Suprapubic skin (tissue), 4 donors: Measurements from ENCODE around the gene LTBR. TPM values are rescaled to one million over a fixed set of nuclear protein-coding genes. Genes with fewer than 3 reads are reported as not detected.

ENCODE experiments used
- DNase-seq, 2 donors: peaks; one replicate each; pipeline ENCODE4 v3.0.0-alpha.2; 2019; ENCODE audit warnings: low spot score in 2 of 2
- H3K27ac ChIP-seq: fragments of 200-600 bp; sonication (generic); one replicate; pipeline ENCODE4 v1.5.1; 2019
- H3K27me3 ChIP-seq: fragments of 200-600 bp; sonication (generic); one replicate; pipeline ENCODE4 v1.5.1; 2019
- H3K36me3 ChIP-seq: fragments of 200-600 bp; sonication (generic); one replicate; pipeline ENCODE4 v1.5.1; 2019
- H3K4me1 ChIP-seq: fragments of 200-600 bp; sonication (generic); one replicate; pipeline ENCODE4 v1.5.1; 2019
- H3K4me3 ChIP-seq: fragments of 200-600 bp; sonication (generic); one replicate; pipeline ENCODE4 v1.5.1; 2019; ENCODE audit warnings: mild to moderate bottlenecking
- H3K9me3 ChIP-seq: fragments of 200-600 bp; sonication (generic); one replicate; pipeline ENCODE4 v1.5.1; 2019
- CTCF ChIP-seq, 2 donors: fragments of 200-600 bp in 1 of 2; fragments of 450-650 bp in 1 of 2; sonication (generic) in 1 of 2; IDR thresholded peaks; one replicate each; pipeline ENCODE4 v1.5.1; 2016 to 2019; ENCODE audit warnings: antibody characterized with exemption in 2 of 2, mild to moderate bottlenecking in 1 of 2, moderate library complexity in 1 of 2
- EP300 ChIP-seq: sonication (generic); formaldehyde crosslinking; IDR thresholded peaks from one replicate; pipeline ENCODE4 v1.6.1; 2017; ENCODE audit warnings: antibody characterized with exemption
- POLR2A ChIP-seq, 2 donors: fragments of 450-650 bp; IDR thresholded peaks; one replicate each; pipeline ENCODE4 v1.6.1; 2017; ENCODE audit warnings: antibody characterized with exemption in 2 of 2, mild to moderate bottlenecking in 2 of 2, moderate library complexity in 2 of 2
- POLR2AphosphoS5 ChIP-seq, 3 donors: sonication (generic); formaldehyde crosslinking; IDR thresholded peaks; one replicate each; pipeline ENCODE4 v1.6.1; 2017; ENCODE audit warnings: antibody characterized with exemption in 3 of 3
- WGBS: methylation state at CpG from one replicate; pipeline ENCODE4 v1.1.5; 2018; 5-methylcytosine and 5-hydroxymethylcytosine counted together
- total RNA-seq, 4 donors: library from RNA; depleted of rRNA; stranded (reverse); fragments of >200 nt; gene quantifications; one replicate each; pipeline ENCODE4 v1.1.0, GENCODE V29; 2016

LTBR gene
- total RNA-seq, 4 donors from 2014 or later: 157 to 297 (median 204) TPM

- TF ChIP-seq CTCF (IDR thresholded peaks at IDR 0.05): no peak
- TF ChIP-seq POLR2A (IDR thresholded peaks at IDR 0.05): no peak
- TF ChIP-seq POLR2AphosphoS5 (IDR thresholded peaks at IDR 0.05): no peak
- no peak for TF ChIP-seq EP300
- no peak for DNase-seq
- no peaks in the 10 kb centered on the region for H3K27me3 ChIP-seq
- H3K9me3 ChIP-seq: no peaks in the 10 kb centered on the region
- WGBS: 92% methylated on average over 7 of the region's 7 CpGs
- H3K4me3 ChIP-seq: no peak overlapping the region
- peaks cover 15% of the 10 kb centered on the region for H3K36me3 ChIP-seq
- H3K4me1 ChIP-seq: peaks cover 72% of the 10 kb centered on the region
- no peak overlapping the region for H3K27ac ChIP-seq
Measured at GRCh38 chr12:6382371-6382770, 1.6 kb upstream of the LTBR start.

DNA sequence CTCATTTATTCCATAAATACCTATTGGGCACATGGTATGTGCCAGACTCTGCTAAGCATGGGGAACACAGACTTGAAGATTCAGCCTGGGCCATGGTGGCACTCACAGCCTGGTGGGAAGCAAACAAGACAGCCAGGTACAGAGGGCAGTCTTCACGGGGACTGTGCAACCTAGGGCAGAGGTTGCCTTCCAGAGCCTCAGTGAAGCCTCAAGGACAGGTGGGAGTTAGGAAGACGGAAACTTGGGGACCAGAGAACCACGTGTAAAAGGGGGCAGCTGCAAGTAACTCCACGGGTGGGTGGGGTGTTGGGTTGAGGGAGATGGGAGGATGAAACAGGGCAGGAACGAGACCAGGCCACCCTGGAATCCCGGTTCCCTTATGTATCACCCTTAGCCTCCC, 980 bp upstream of the LTBR start:
- Histone ChIP-seq H3K27ac (peak overlapping the region; percentile 91), H3K4me1 (peaks cover 72% of the 10 kb centered on the region)
- WGBS: 80% methylated on average over 6 of the region's 6 CpGs

GRCh38 chr12:6384499-6385436, 806 bp downstream of the LTBR start:
- TF ChIP-seq POLR2AphosphoS5 (IDR thresholded peaks at IDR 0.05) (no peak), EP300 (no peak), POLR2A (IDR thresholded peaks at IDR 0.05) (no peak), CTCF (IDR thresholded peaks at IDR 0.05) (no peak)
- 39% methylated on average over 17 of the region's 36 CpGs for WGBS
- H3K4me1 ChIP-seq: peaks cover 64% of the 10 kb centered on the region
- H3K4me3 ChIP-seq: peak overlapping the region; percentile 73
- H3K9me3 ChIP-seq: no peaks in the 10 kb centered on the region
- no peak for DNase-seq
- H3K27me3 ChIP-seq: no peaks in the 10 kb centered on the region
- H3K27ac ChIP-seq: peak overlapping the region; percentile 91
- H3K36me3 ChIP-seq: peaks cover 32% of the 10 kb centered on the region

More for the DNA sequence above, 980 bp upstream of the LTBR start:
- no peaks in the 10 kb centered on the region for H3K27me3 ChIP-seq
- H3K4me3 ChIP-seq: peak overlapping the region; percentile 73
- no peak for DNase-seq
- TF ChIP-seq CTCF (IDR thresholded peaks at IDR 0.05) (no peak), POLR2A (IDR thresholded peaks at IDR 0.05) (no peak), EP300 (no peak), POLR2AphosphoS5 (IDR thresholded peaks at IDR 0.05) (no peak)
- H3K9me3 ChIP-seq: no peaks in the 10 kb centered on the region
- H3K36me3 ChIP-seq: peaks cover 21% of the 10 kb centered on the region

GRCh38 chr12:6386038-6386437, 2.1 kb downstream of the LTBR start:
- peaks cover 56% of the 10 kb centered on the region for H3K4me1 ChIP-seq
- H3K27ac ChIP-seq: no peak overlapping the region
- H3K36me3 ChIP-seq: peaks cover 45% of the 10 kb centered on the region
- no peak overlapping the region for H3K4me3 ChIP-seq
- H3K27me3 ChIP-seq: no peaks in the 10 kb centered on the region
- TF ChIP-seq CTCF (IDR thresholded peaks at IDR 0.05) (no peak), POLR2A (IDR thresholded peaks at IDR 0.05) (no peak), POLR2AphosphoS5 (IDR thresholded peaks at IDR 0.05) (no peak), EP300 (no peak)
- no peaks in the 10 kb centered on the region for H3K9me3 ChIP-seq
- no peak for DNase-seq
- WGBS: 81% methylated on average over 10 of the region's 11 CpGs

DNA sequence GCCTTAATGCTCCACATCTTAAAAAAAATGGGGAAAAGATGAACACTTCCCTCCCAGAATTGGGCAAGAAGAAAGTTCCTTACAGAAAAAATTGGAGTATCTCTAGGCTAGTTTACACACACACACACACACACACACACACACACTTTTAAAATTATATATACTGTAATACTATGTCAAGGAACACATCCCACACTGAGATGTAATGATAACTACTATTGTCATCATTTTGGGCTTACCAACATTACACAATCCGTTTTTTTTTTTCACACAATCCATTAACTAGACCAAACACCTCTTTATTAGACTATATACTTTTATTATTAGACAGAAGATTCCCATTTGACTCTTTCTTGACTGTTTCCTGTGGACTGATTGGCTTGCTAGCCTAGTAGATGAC, 2.5 kb downstream of the LTBR start:
- no peak overlapping the region for H3K4me3 ChIP-seq
- H3K27me3 ChIP-seq: no peaks in the 10 kb centered on the region
- no peak overlapping the region for H3K27ac ChIP-seq
- WGBS: 45% methylated on average over 1 of the region's 1 CpG
- no peak for DNase-seq
- peaks cover 49% of the 10 kb centered on the region for H3K36me3 ChIP-seq
- peaks cover 56% of the 10 kb centered on the region for H3K4me1 ChIP-seq
- no peak for TF ChIP-seq EP300
- TF ChIP-seq POLR2A (IDR thresholded peaks at IDR 0.05): no peak
- TF ChIP-seq CTCF (IDR thresholded peaks at IDR 0.05): no peak
- TF ChIP-seq POLR2AphosphoS5 (IDR thresholded peaks at IDR 0.05): no peak
- no peaks in the 10 kb centered on the region for H3K9me3 ChIP-seq
